CD4-positive, alpha-beta T cell (primary cell): ENCODE measurements around the gene JDP2. TPM values are rescaled to one million over a fixed set of nuclear protein-coding genes. Genes with fewer than 3 reads are reported as not detected.

ENCODE experiments used
- ATAC-seq: fragments of 200-7000 bp; cut with Tn5 transposase; one replicate; pipeline ENCODE4 v1.10.0; 2022; ENCODE audit warnings: mild to moderate bottlenecking; ENCODE audit not compliant: poor library complexity
- CTCF ChIA-PET: fragments of 350-600 bp; sonication (Branson Sonifier 250); formaldehyde crosslinking; loops from one replicate; lab custom pipeline; 2021; ENCODE audit warnings: antibody characterized with exemption, inconsistent platforms; lab: Charles Lee
- POLR2A ChIA-PET: fragments of 350-600 bp; sonication (Branson Sonifier 250); formaldehyde crosslinking; loops from one replicate; lab custom pipeline; 2021; ENCODE audit warnings: antibody characterized with exemption, inconsistent platforms; lab: Charles Lee
- DNase-seq, 14 experiments: peaks; one replicate each; pipeline ENCODE4 v3.0.0-alpha.2; 2013 to 2020; ENCODE audit warnings: mixed read lengths in 2 of 14
- H3K27ac ChIP-seq, 2 donors: one replicate each; pipeline versions ENCODE4 v1.5.1 to v1.7.0; 2013; ENCODE audit warnings: low read length in 2 of 2, low read depth in 1 of 2, mild to moderate bottlenecking in 1 of 2
- H3K27me3 ChIP-seq, 2 experiments: 1 replicate in 1 of 2; 2 replicates in 1 of 2; pipeline versions ENCODE4 v1.6.1 to v1.7.0; 2013; ENCODE audit warnings: low read length in 2 of 2, control low read depth in 1 of 2, mild to moderate bottlenecking in 1 of 2, moderate library complexity in 1 of 2; ENCODE audit not compliant: insufficient read depth in 2 of 2, control insufficient read depth in 1 of 2
- H3K36me3 ChIP-seq: one replicate; pipeline ENCODE4 v1.6.1; 2013; ENCODE audit warnings: low read length, control low read depth; ENCODE audit not compliant: insufficient read depth
- H3K4me1 ChIP-seq: one replicate; pipeline ENCODE4 v1.6.1; 2013; ENCODE audit warnings: low read length, control low read depth; ENCODE audit not compliant: insufficient read depth
- H3K4me3 ChIP-seq: one replicate; pipeline ENCODE4 v1.5.1; 2013; ENCODE audit warnings: mild to moderate bottlenecking, low read length, moderate library complexity
- H3K9me3 ChIP-seq, 2 experiments: 1 replicate in 1 of 2; 2 replicates in 1 of 2; pipeline versions ENCODE4 v1.6.1 to v1.7.0; 2013; ENCODE audit warnings: low read length in 2 of 2, mild to moderate bottlenecking in 2 of 2, control low read depth in 1 of 2, moderate library complexity in 1 of 2; ENCODE audit not compliant: control insufficient read depth in 1 of 2, insufficient read depth in 1 of 2
- H3K27ac Mint-ChIP-seq: one replicate; pipeline ENCODE4 v1.8.0; 2020; ENCODE audit warnings: mixed read lengths
- H3K27me3 Mint-ChIP-seq: one replicate; pipeline ENCODE4 v1.8.0; 2021; ENCODE audit warnings: mixed read lengths
- H3K36me3 Mint-ChIP-seq: one replicate; pipeline ENCODE4 v1.8.0; 2021; ENCODE audit warnings: low read depth, mixed read lengths
- H3K4me1 Mint-ChIP-seq: one replicate; pipeline ENCODE4 v1.8.0; 2021; ENCODE audit warnings: low read depth, mixed read lengths
- H3K4me3 Mint-ChIP-seq: one replicate; pipeline ENCODE4 v1.8.0; 2020; ENCODE audit warnings: mild to moderate bottlenecking, mixed read lengths
- H3K9me3 Mint-ChIP-seq: one replicate; pipeline ENCODE4 v1.8.0; 2020; ENCODE audit warnings: mixed read lengths
- CTCF ChIP-seq: fragments of 200-600 bp; IDR thresholded peaks from one replicate; pipeline ENCODE4 v1.8.0; 2022; ENCODE audit warnings: antibody characterized with exemption, mild to moderate bottlenecking
- intact Hi-C, 2 experiments: fragments of 100-400 bp; cut with DNase I in 1 of 2; cut with micrococcal nuclease in 1 of 2; formaldehyde crosslinking; loops; one replicate each; pipeline versions ENCODE4 v1.15.1 to v1.9.0; 2023 to 2025; cut with DNase I, micrococcal nuclease
- total RNA-seq, 174 experiments: library from RNA in 2 of 174; stranded (reverse) in 2 of 174; gene quantifications; one replicate each; pipeline ENCODE4 v1.2.3 and lab custom pipeline; 2021 to 2026

JDP2 gene
- total RNA-seq, 2 experiments from 2014 or later: 1.1 to 1.2 TPM

DNA sequence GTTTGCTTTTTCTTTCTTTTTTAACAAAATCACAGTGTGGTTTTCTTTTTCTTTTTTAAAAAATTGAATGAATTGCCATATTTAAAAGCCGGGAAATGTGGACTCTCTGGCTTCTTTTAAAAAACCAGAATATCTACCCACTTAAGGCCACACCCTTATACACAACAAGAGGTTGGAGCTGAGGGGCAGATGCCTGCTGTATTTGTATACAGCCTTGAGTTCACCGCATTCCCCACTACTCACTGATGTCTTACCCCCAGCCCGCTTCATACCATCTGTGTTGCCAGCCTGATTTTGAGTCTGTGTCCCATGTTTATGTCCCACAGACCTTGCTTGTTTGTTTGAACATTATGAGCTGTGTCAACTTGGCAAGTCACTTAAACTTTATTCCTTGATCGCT, 14.3 kb downstream of the JDP2 start:
- Histone ChIP-seq H3K36me3 (no peaks in the 10 kb centered on the region), H3K4me3 (no peak overlapping the region), H3K27me3 (no peaks in the 10 kb centered on the region), H3K9me3 (no peaks in the 10 kb centered on the region), H3K27ac (no peak overlapping the region), H3K4me1 (no peaks in the 10 kb centered on the region)
- CTCF ChIA-PET: no interaction called here
- POLR2A ChIA-PET: no interaction called here
- TF ChIP-seq CTCF: no peak
- H3K36me3 Mint-ChIP-seq: no peaks in the 10 kb centered on the region
- no peaks in the 10 kb centered on the region for H3K9me3 Mint-ChIP-seq
- DNase-seq (no peak), ATAC-seq (no peak)
- H3K4me3 Mint-ChIP-seq: no peak overlapping the region
- no peaks in the 10 kb centered on the region for H3K27me3 Mint-ChIP-seq
- intact Hi-C loops: no loop called here
- no peaks in the 10 kb centered on the region for H3K4me1 Mint-ChIP-seq
- no peak overlapping the region for H3K27ac Mint-ChIP-seq

GRCh38 chr14:75442642-75443041, 14.8 kb downstream of the JDP2 start:
- no peak overlapping the region for H3K27ac Mint-ChIP-seq
- H3K4me1 Mint-ChIP-seq: no peaks in the 10 kb centered on the region
- ChIA-PET CTCF (no interaction called here), POLR2A (no interaction called here)
- no peaks in the 10 kb centered on the region for H3K36me3 Mint-ChIP-seq
- H3K27ac ChIP-seq: no peak overlapping the region
- H3K36me3 ChIP-seq: no peaks in the 10 kb centered on the region
- intact Hi-C loops: no loop called here
- no peak overlapping the region for H3K4me3 Mint-ChIP-seq
- no peaks in the 10 kb centered on the region for H3K27me3 ChIP-seq
- no peaks in the 10 kb centered on the region for H3K9me3 ChIP-seq
- H3K9me3 Mint-ChIP-seq: no peaks in the 10 kb centered on the region
- TF ChIP-seq CTCF: no peak
- H3K27me3 Mint-ChIP-seq: no peaks in the 10 kb centered on the region
- ATAC-seq (no peak), DNase-seq (no peak)
- no peak overlapping the region for H3K4me3 ChIP-seq
- no peaks in the 10 kb centered on the region for H3K4me1 ChIP-seq

DNA sequence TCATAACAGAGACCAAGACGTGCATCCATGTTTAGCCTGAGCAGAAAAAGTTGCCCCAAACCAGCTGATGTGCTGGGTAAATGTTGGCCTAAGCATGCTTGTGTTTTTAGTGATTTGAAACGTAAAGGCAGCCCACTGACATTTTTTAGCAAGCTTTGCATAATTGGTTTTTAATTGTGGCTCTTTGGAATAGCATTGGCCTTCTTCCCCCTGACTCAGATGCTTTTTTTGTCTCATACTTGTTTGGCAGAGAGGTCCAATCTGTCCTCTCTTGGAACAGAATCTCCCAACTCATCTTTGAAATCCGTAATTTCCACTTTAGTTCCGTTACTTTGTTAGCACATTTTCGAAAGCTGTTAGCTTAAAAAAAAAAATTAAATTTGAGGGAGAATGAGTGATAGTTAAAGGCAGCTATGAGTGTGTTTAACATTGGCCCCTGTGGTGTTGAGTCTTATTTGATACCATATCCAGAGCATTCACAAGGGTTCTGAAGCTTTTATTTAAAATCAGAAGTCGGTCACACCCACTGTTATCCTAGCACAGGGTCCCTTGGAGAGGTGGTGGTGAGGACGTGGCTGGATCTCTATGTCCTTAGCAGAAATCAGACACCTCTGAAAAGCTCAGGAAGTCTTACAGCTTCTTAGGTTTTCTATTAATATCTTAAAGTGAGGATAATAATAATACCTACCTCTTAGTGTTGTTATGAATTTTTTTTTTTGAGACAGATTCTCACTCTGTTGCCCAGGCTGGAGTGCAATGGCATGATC, 15.6 kb downstream of the JDP2 start:
- no peak overlapping the region for H3K4me3 Mint-ChIP-seq
- DNase-seq (no peak), ATAC-seq (no peak)
- H3K9me3 Mint-ChIP-seq: no peaks in the 10 kb centered on the region
- no peak overlapping the region for H3K4me3 ChIP-seq
- no peak for TF ChIP-seq CTCF
- no peaks in the 10 kb centered on the region for H3K27me3 ChIP-seq
- intact Hi-C loops: no loop called here
- H3K9me3 ChIP-seq: no peaks in the 10 kb centered on the region
- no peak overlapping the region for H3K27ac Mint-ChIP-seq
- H3K27ac ChIP-seq: no peak overlapping the region
- ChIA-PET CTCF (no interaction called here), POLR2A (no interaction called here)
- no peaks in the 10 kb centered on the region for H3K36me3 Mint-ChIP-seq
- no peaks in the 10 kb centered on the region for H3K36me3 ChIP-seq
- H3K4me1 Mint-ChIP-seq: no peaks in the 10 kb centered on the region
- no peaks in the 10 kb centered on the region for H3K27me3 Mint-ChIP-seq
- H3K4me1 ChIP-seq: no peaks in the 10 kb centered on the region
